GM12878 (cell line): ENCODE data around the gene CA9. TPM values are rescaled to one million over a fixed set of nuclear protein-coding genes. Genes with fewer than 3 reads are reported as not detected.

ENCODE experiments used
- E2F8 ChIP-seq: fragments of 450-650 bp; IDR thresholded peaks from 2 replicates; pipeline ENCODE4 v1.6.1; 2018; ENCODE audit warnings: mild to moderate bottlenecking, low read depth, moderate library complexity; ENCODE audit not compliant: partially characterized antibody
- FOXM1 ChIP-seq: IDR thresholded peaks from 2 replicates; pipeline ENCODE4 v1.6.1; 2012; ENCODE audit warnings: low read depth, mild to moderate bottlenecking, inconsistent platforms, low read length, moderate library complexity
- JUND ChIP-seq: IDR thresholded peaks from 2 replicates; pipeline ENCODE4 v1.6.1; 2012; ENCODE audit warnings: low read depth, mild to moderate bottlenecking, low read length, improper control_type of control experiment, moderate library complexity
- MTA2 ChIP-seq: fragments of 450-650 bp; IDR thresholded peaks from 2 replicates; pipeline ENCODE4 v1.6.1; 2016; ENCODE audit warnings: low read depth, mild to moderate bottlenecking, moderate library complexity
- POLR2A ChIP-seq: IDR thresholded peaks from 2 replicates; pipeline ENCODE4 v1.6.1; 2011; ENCODE audit warnings: low read depth, mild to moderate bottlenecking, low read length
- POU2F2 ChIP-seq: IDR thresholded peaks from 3 replicates; pipeline ENCODE4 v1.6.1; 2011; ENCODE audit warnings: low read depth, mild to moderate bottlenecking, low read length, borderline replicate concordance
- SIN3A ChIP-seq: IDR thresholded peaks from 2 replicates; pipeline ENCODE4 v1.6.1; 2012; ENCODE audit warnings: low read depth, low read length, improper control_type of control experiment
- SKIL ChIP-seq: fragments of 450-650 bp; IDR thresholded peaks from 2 replicates; pipeline ENCODE4 v1.6.1; 2017; ENCODE audit warnings: mild to moderate bottlenecking, low read depth, inconsistent platforms; ENCODE audit not compliant: poor library complexity, severe bottlenecking
- ZNF217 ChIP-seq: fragments of 450-650 bp; IDR thresholded peaks from 2 replicates; pipeline ENCODE4 v1.6.1; 2017; ENCODE audit warnings: antibody characterized with exemption, mild to moderate bottlenecking
- polyA plus RNA-seq, 11 experiments: library from polyadenylated mRNA; depleted of rRNA in 4 of 11; unstranded in 6 of 11; stranded (reverse) in 5 of 11; fragments of >200 nt; fragmentation: Nextera tagmentation in 4 of 11; fragmentation: Illumina TruSeq in 1 of 11; extraction: Ambion mirVana in 4 of 11; extraction: Trizol in 1 of 11; gene quantifications; 1 replicate in 1 of 11; 2 replicates in 10 of 11; pipeline versions ENCODE4 v1.2.1 to v1.2.3, GENCODE V29; 2011 to 2016; ENCODE audit warnings: inconsistent platforms in 2 of 11, missing spikeins in 2 of 11, low read depth in 1 of 11
- total RNA-seq, 4 experiments: library from RNA; depleted of rRNA in 3 of 4; stranded (reverse); fragments of >200 nt in 3 of 4; fragmentation: Illumina TruSeq in 1 of 4; extraction: Trizol in 1 of 4; gene quantifications; 2 replicates each; pipeline versions ENCODE4 v1.2.1 to v1.2.3, GENCODE V29; 2013 to 2021

Gene CA9
- total and polyA plus RNA-seq, 10 of the 15 experiments (the other 5 are each of a cell fraction or from before 2014, with no cell fraction given) = 0.53 to 6.6 (median 1.2) TPM

- TF ChIP-seq FOXM1 (no peak), MTA2 (no peak), SIN3A (no peak), POLR2A (no peak), POU2F2 (no peak), SKIL (no peak), E2F8 (no peak), JUND (no peak), ZNF217 (no peak)
Measured at GRCh38 chr9:35673132-35674024, at the start of gene CA9 (continued).
